K562 (cell line): ENCODE results near the gene FSTL4. TPM values are rescaled to one million over a fixed set of nuclear protein-coding genes. Genes with fewer than 3 reads are reported as not detected.

Source experiments
- ARID4B ChIP-seq: sonication (generic); formaldehyde crosslinking; IDR thresholded peaks from 2 replicates; pipeline ENCODE4 v1.8.0; 2022; ENCODE audit warnings: mild to moderate bottlenecking, missing genetic modification reagents
- BRD9 ChIP-seq: fragments of 450-650 bp; IDR thresholded peaks from 2 replicates; pipeline ENCODE4 v1.6.1; 2018; ENCODE audit warnings: low read depth; ENCODE audit not compliant: partially characterized antibody
- BRF1 ChIP-seq: IDR thresholded peaks from 3 replicates; pipeline ENCODE4 v1.6.1; 2011; ENCODE audit warnings: borderline replicate concordance, mild to moderate bottlenecking; ENCODE audit not compliant: insufficient read length; ENCODE audit errors: extremely low read depth
- CCNT2 ChIP-seq: IDR thresholded peaks from 2 replicates; pipeline ENCODE4 v1.6.1; 2011; ENCODE audit warnings: borderline replicate concordance, low read depth, mild to moderate bottlenecking, moderate library complexity, mixed read lengths, low read length; ENCODE audit not compliant: insufficient read length; ENCODE audit errors: extremely low read depth
- CEBPG ChIP-seq, 3 experiments: fragments of 200-800 bp in 1 of 3; sonication (Bioruptor generic) in 1 of 3; sonication (generic) in 1 of 3; formaldehyde crosslinking in 1 of 3; IDR thresholded peaks in 2 of 3; conservative IDR thresholded peaks in 1 of 3; 2 replicates each; pipeline versions ENCODE4 v1.6.1 to v1.8.0; 2016 to 2022; ENCODE audit warnings: missing compliant biosample characterization in 2 of 3, missing genetic modification characterization in 2 of 3, mild to moderate bottlenecking in 1 of 3, missing genetic modification reagents in 1 of 3
- FOS ChIP-seq: IDR thresholded peaks from 3 replicates; pipeline ENCODE4 v1.6.1; 2011; ENCODE audit not compliant: insufficient read length; ENCODE audit errors: extremely low read depth
- FOXJ2 ChIP-seq: fragments of 200-800 bp; sonication (Bioruptor generic); IDR thresholded peaks from 2 replicates; pipeline ENCODE4 v1.6.1; 2016; ENCODE audit warnings: missing genetic modification characterization, missing compliant biosample characterization
- HMG20A ChIP-seq: fragments of 450-650 bp; formaldehyde crosslinking; conservative IDR thresholded peaks from 2 replicates; pipeline ENCODE4 v1.4.0; 2020; ENCODE audit warnings: mild to moderate bottlenecking, mixed read lengths
- JUND ChIP-seq, 2 experiments: IDR thresholded peaks; 2 replicates in 1 of 2; 3 replicates in 1 of 2; pipeline ENCODE4 v1.6.1; 2011; ENCODE audit warnings: borderline replicate concordance in 2 of 2, low read depth in 2 of 2, low read length in 2 of 2, improper control_type of control experiment in 1 of 2, missing biosample characterization in 1 of 2, missing genetic modification characterization in 1 of 2, missing genetic modification reagents in 1 of 2
- MTA2 ChIP-seq: fragments of 450-650 bp; IDR thresholded peaks from 2 replicates; pipeline ENCODE4 v1.6.1; 2016; ENCODE audit warnings: low read depth
- NCOA6 ChIP-seq: fragments of 450-650 bp; IDR thresholded peaks from 2 replicates; pipeline ENCODE4 v1.6.1; 2017; ENCODE audit warnings: mild to moderate bottlenecking
- NFIX ChIP-seq: fragments of 250-450 bp; sonication (Bioruptor Pico); IDR thresholded peaks from 2 replicates; pipeline ENCODE4 v1.4.0; 2020; ENCODE audit warnings: low read depth, mild to moderate bottlenecking, moderate library complexity
- PML ChIP-seq: IDR thresholded peaks from 2 replicates; pipeline ENCODE4 v1.6.1; 2012; ENCODE audit warnings: low read length, inconsistent platforms
- TBP ChIP-seq: optimal IDR thresholded peaks from 2 replicates; pipeline ENCODE3; 2011; ENCODE audit warnings: low read depth, low read length, improper control_type of control experiment
- ZBTB5 ChIP-seq: fragments of 450-650 bp; IDR thresholded peaks from 2 replicates; pipeline ENCODE4 v1.6.1; 2017; ENCODE audit warnings: antibody characterized with exemption
- ZC3H4 ChIP-seq: sonication (generic); formaldehyde crosslinking; IDR thresholded peaks from 2 replicates; pipeline ENCODE4 v1.9.0; 2021; ENCODE audit warnings: missing genetic modification reagents, borderline replicate concordance
- ZC3H8 ChIP-seq: fragments of 450-650 bp; IDR thresholded peaks from 2 replicates; pipeline ENCODE4 v1.6.1; 2017
- ZNF24 ChIP-seq: fragments of 450-650 bp; IDR thresholded peaks from 2 replicates; pipeline ENCODE4 v1.6.1; 2016
- ZNF311 ChIP-seq: fragments of 250-450 bp; sonication (Bioruptor Pico); IDR thresholded peaks from 2 replicates; pipeline ENCODE4 v1.4.0; 2020; ENCODE audit warnings: mild to moderate bottlenecking, moderate library complexity
- ZNF780A ChIP-seq: fragments of 250-450 bp; sonication (Bioruptor Pico); IDR thresholded peaks from 2 replicates; pipeline ENCODE4 v1.5.0; 2021; ENCODE audit warnings: mild to moderate bottlenecking
- polyA plus RNA-seq, 8 experiments: library from polyadenylated mRNA; depleted of rRNA in 4 of 8; stranded (reverse) in 5 of 8; unstranded in 3 of 8; fragments of >200 nt; fragmentation: Nextera tagmentation in 2 of 8; fragmentation: Illumina TruSeq in 1 of 8; extraction: Ambion mirVana in 2 of 8; extraction: Trizol in 1 of 8; gene quantifications; 2 replicates each; pipeline versions ENCODE4 v1.2.1 to v1.2.3, GENCODE V29; 2011 to 2014; ENCODE audit warnings: inconsistent platforms in 1 of 8, missing spikeins in 1 of 8
- total RNA-seq, 7 experiments: library from RNA; depleted of rRNA in 6 of 7; stranded (reverse); fragments of >200 nt in 6 of 7; fragmentation: Illumina TruSeq in 2 of 7; extraction: Trizol in 2 of 7; gene quantifications; 2 replicates each; pipeline versions ENCODE4 v1.2.1 to v1.2.3, GENCODE V29; 2011 to 2021; ENCODE audit warnings: low replicate concordance in 1 of 7
- TF ChIP-seq, protein P1 (sequence below): fragments of 450-650 bp; IDR thresholded peaks from 2 replicates; pipeline ENCODE4 v1.6.1; 2016

The FSTL4 gene
- total and polyA plus RNA-seq, 9 of the 15 experiments (the other 6 are each of a cell fraction or from before 2014, with no cell fraction given) = 0.08 to 0.18 (median 0.10) TPM; not detected in 5

GRCh38 chr5:133249593-133249992, 362.7 kb downstream of the FSTL4 start (continued):
- TF ChIP-seq NFIX (CRISPR knock-in tag) (no peak), ZC3H8 (no peak), HMG20A (CRISPR knock-in tag) (no peak), ARID4B (CRISPR knock-in tag) (no peak), BRD9 (no peak), FOS (no peak), PML (no peak), ZC3H4 (CRISPR knock-in tag) (no peak), ZNF311 (no peak), ZNF780A (CRISPR knock-in tag) (no peak), ZNF24 (no peak), BRF1 (no peak), TBP (no peak), NCOA6 (no peak), MTA2 (no peak), CEBPG (CRISPR knock-in tag; IDR thresholded peaks at IDR 0.05) (no peak), CEBPG (tag; conservative IDR thresholded peaks at IDR 0.05 in 1 of 2, IDR thresholded peaks at IDR 0.05 in 1 of 2) (no peak), CCNT2 (no peak), ZBTB5 (no peak), JUND (IDR thresholded peaks at IDR 0.05; ENCODE audit: borderline replicate concordance, low read depth, low read length) (peak; percentile 53; the same call in 1 of the 2 replicates), JUND (tag; IDR thresholded peaks at IDR 0.05; ENCODE audit: borderline replicate concordance, low read depth, low read length) (peak; percentile 24; the same call in 1 of the 3 replicates), FOXJ2 (tag) (0 out of 2 replicates have a peak, but pooled peaks have one; percentile 38)
- TF ChIP-seq, protein P1, sequence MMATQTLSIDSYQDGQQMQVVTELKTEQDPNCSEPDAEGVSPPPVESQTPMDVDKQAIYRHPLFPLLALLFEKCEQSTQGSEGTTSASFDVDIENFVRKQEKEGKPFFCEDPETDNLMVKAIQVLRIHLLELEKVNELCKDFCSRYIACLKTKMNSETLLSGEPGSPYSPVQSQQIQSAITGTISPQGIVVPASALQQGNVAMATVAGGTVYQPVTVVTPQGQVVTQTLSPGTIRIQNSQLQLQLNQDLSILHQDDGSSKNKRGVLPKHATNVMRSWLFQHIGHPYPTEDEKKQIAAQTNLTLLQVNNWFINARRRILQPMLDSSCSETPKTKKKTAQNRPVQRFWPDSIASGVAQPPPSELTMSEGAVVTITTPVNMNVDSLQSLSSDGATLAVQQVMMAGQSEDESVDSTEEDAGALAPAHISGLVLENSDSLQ = 0 out of 2 replicates have a peak, but pooled peaks have one; percentile 7
